ENCODE data around the gene SUSD3.

SUSD3 gene

GRCh38 chr9:93077367-93077766 lies 18.9 kb downstream of the SUSD3 start:
- no peak for DNase-seq (ENCODE audit: low spot score)

- DNase-seq (ENCODE audit: low spot score) = no peak
Measured at GRCh38 chr9:93077811-93078210, 19.3 kb downstream of the SUSD3 start.

GRCh38 chr9:93079371-93079770 lies 20.9 kb downstream of the SUSD3 start:
- DNase-seq (ENCODE audit: low spot score) = no peak

- DNase-seq (ENCODE audit: low spot score) = no peak
Measured at GRCh38 chr9:93080406-93080805, 21.9 kb downstream of the SUSD3 start.

GRCh38 chr9:93081081-93081529 lies 22.6 kb downstream of the SUSD3 start:
- DNase-seq (ENCODE audit: low spot score) = no peak

GRCh38 chr9:93081931-93082330 lies 23.4 kb downstream of the SUSD3 start:
- no peak for DNase-seq (ENCODE audit: low spot score)

- DNase-seq (ENCODE audit: low spot score) = no peak
Measured at GRCh38 chr9:93082841-93083411, 24.4 kb downstream of the SUSD3 start.

- peak; percentile 66 for DNase-seq (ENCODE audit: low spot score)
Measured at GRCh38 chr9:93083592-93084470, 25.3 kb downstream of the SUSD3 start.

- no peak for DNase-seq (ENCODE audit: low spot score)
Measured at GRCh38 chr9:93084471-93084881, 26.0 kb downstream of the SUSD3 start.

- no peak for DNase-seq (ENCODE audit: low spot score)
Measured at GRCh38 chr9:93085676-93086075, 27.2 kb downstream of the SUSD3 start.

- DNase-seq (ENCODE audit: low spot score) = no peak
Measured at GRCh38 chr9:93086447-93087224, 28.1 kb downstream of the SUSD3 start.

- DNase-seq (ENCODE audit: low spot score) = no peak
Measured at GRCh38 chr9:93087971-93088655, 29.6 kb downstream of the SUSD3 start.

GRCh38 chr9:93088656-93089015 lies 30.1 kb downstream of the SUSD3 start:
- DNase-seq (ENCODE audit: low spot score) = no peak

GRCh38 chr9:93089024-93089423 lies 30.5 kb downstream of the SUSD3 start:
- no peak for DNase-seq (ENCODE audit: low spot score)

GRCh38 chr9:93089481-93089991 lies 31.0 kb downstream of the SUSD3 start:
- DNase-seq (ENCODE audit: low spot score) = no peak

- DNase-seq (ENCODE audit: low spot score) = no peak
Measured at GRCh38 chr9:93090091-93090655, 31.7 kb downstream of the SUSD3 start.

- DNase-seq (ENCODE audit: low spot score) = no peak
Measured at GRCh38 chr9:93091056-93091452, 32.6 kb downstream of the SUSD3 start.

GRCh38 chr9:93091453-93092081 lies 33.1 kb downstream of the SUSD3 start:
- peak; percentile 70 for DNase-seq (ENCODE audit: low spot score)

GRCh38 chr9:93092251-93092991 lies 33.9 kb downstream of the SUSD3 start:
- DNase-seq (ENCODE audit: low spot score) = no peak

GRCh38 chr9:93093127-93093876 lies 34.8 kb downstream of the SUSD3 start:
- DNase-seq (ENCODE audit: low spot score) = no peak

All from CD4-positive, alpha-beta T cell treated with Interleukin-2 at 100 ng/mL for 4 hours (primary cell).